Measurements from ENCODE around the gene ARID5B. TPM values are rescaled to one million over a fixed set of nuclear protein-coding genes. Genes with fewer than 3 reads are reported as not detected.

Gene ARID5B
- total RNA-seq, 1 donor, result 162 TPM

- TF ChIP-seq, protein P1, sequence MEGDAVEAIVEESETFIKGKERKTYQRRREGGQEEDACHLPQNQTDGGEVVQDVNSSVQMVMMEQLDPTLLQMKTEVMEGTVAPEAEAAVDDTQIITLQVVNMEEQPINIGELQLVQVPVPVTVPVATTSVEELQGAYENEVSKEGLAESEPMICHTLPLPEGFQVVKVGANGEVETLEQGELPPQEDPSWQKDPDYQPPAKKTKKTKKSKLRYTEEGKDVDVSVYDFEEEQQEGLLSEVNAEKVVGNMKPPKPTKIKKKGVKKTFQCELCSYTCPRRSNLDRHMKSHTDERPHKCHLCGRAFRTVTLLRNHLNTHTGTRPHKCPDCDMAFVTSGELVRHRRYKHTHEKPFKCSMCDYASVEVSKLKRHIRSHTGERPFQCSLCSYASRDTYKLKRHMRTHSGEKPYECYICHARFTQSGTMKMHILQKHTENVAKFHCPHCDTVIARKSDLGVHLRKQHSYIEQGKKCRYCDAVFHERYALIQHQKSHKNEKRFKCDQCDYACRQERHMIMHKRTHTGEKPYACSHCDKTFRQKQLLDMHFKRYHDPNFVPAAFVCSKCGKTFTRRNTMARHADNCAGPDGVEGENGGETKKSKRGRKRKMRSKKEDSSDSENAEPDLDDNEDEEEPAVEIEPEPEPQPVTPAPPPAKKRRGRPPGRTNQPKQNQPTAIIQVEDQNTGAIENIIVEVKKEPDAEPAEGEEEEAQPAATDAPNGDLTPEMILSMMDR (IDR thresholded peaks at IDR 0.05; ENCODE audit: insufficient read depth, low read depth, low read length), result no peak
Observed at GRCh38 chr10:61887772-61888171, 13.7 kb upstream of the ARID5B start.

DNA sequence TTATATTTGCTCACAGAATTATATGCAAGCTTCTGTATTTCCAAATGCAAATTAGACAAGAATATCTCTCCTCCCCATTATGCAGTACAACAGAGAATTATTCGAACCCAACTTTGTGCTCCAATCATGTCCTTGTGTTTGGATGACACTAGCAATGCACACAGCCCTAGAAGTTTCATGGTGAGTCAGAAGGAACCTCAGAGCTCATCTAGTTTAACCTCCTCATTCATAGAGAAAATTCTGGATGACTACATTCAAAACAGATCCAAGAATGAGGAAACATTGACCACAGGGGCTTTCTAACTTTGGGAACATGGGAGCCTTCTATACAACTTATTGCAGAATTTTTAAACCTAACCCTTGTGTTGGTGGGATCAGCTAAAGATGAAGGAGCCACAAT, 12.8 kb upstream of the ARID5B start:
- TF ChIP-seq, protein P1 (IDR thresholded peaks at IDR 0.05; ENCODE audit: insufficient read depth, low read depth, low read length), result no peak
- no peak overlapping the region for H3K4me3 ChIP-seq (ENCODE audit: low read depth, low read length)
- no peak for DNase-seq (ENCODE audit: low read depth)

More at GRCh38 chr10:61887772-61888171, 13.7 kb upstream of the ARID5B start:
- DNase-seq (ENCODE audit: low read depth), result no peak
- no peak overlapping the region for H3K4me3 ChIP-seq (ENCODE audit: low read depth, low read length)

DNA sequence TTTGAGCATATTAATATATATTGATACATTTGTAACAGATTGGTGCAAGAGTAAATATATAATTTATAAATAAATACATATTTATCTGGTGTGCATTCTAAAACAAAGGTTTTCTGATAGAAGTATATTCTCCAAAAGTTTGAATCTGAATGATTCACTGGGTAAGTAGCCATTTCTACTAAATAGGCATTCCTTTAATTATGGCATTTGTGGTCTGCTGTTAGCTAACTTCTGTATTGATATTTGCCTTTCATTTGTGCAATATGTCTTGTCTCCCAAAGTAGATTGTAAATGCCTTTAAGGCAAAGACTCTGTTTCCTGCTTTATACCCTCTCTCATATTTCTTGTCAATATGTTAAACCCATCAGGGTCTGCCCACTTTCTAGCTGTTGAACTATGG, 11.1 kb upstream of the ARID5B start:
- DNase-seq (ENCODE audit: low read depth), result no peak
- TF ChIP-seq, protein P1 (IDR thresholded peaks at IDR 0.05; ENCODE audit: insufficient read depth, low read depth, low read length), result no peak
- no peak overlapping the region for H3K4me3 ChIP-seq (ENCODE audit: low read depth, low read length)

DNA sequence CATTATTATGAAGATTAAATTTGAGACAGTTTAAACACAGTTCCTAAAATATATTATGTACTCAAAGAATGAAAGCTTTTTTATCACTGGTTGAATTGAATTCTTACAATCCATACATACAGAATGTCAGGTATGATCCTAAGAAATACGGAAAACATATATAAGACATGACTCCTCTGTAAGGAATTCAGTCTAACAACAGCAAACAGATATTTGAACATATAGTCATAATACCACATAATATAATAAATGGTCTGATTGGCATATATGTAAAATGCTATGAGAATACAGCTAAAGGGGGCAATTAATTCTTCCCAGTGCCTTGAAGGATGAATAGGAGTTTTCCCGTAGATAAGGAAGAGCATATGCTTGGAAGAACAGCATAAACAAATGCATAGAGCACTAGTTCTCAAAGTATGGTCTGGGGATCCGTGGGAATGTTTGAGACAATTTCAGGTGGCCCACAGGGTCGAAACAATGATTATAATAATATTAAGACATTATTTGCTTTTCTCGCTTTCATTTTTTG, 10.6 kb upstream of the ARID5B start:
- no peak for DNase-seq (ENCODE audit: low read depth)
- no peak overlapping the region for H3K4me3 ChIP-seq (ENCODE audit: low read depth, low read length)
- TF ChIP-seq, protein P1 (IDR thresholded peaks at IDR 0.05; ENCODE audit: insufficient read depth, low read depth, low read length), result no peak

DNA sequence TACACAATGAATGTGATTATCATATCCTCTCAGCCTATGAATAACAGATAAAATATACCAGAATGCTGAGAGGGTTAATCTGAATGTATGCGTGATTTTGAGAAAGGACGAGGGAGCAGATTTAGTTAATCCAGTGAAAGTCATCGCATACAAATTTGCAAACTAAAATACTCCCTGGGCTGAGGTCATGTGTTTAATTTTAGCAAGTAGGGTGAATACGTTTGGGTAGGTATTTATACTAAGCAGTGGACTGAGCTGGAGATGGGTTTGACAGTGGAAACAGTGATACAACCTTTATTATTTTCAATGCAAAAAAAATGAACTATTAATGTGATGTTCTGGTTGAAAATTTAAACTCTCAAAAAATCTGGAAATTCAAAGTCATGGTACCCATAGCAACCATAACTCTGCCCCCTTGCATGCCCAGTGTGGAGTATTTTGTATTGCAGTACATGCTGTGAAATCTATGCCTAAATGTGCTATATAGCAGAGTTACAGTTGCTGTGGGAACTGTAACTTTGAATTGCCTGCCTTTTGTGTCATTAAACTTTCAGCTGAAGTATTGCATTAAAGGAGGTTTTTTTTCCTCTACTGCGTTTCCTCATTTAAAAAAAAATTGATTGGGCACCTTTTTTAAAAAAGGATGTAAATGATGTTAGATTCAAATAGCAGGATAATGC, 9.5 kb upstream of the ARID5B start:
- TF ChIP-seq, protein P1 (IDR thresholded peaks at IDR 0.05; ENCODE audit: insufficient read depth, low read depth, low read length), result no peak
- DNase-seq (ENCODE audit: low read depth), result no peak
- H3K4me3 ChIP-seq (ENCODE audit: low read depth, low read length), result no peak overlapping the region

GRCh38 chr10:61892961-61893360, 8.5 kb upstream of the ARID5B start:
- no peak overlapping the region for H3K4me3 ChIP-seq (ENCODE audit: low read depth, low read length)
- DNase-seq (ENCODE audit: low read depth), result no peak
- TF ChIP-seq, protein P1 (IDR thresholded peaks at IDR 0.05; ENCODE audit: insufficient read depth, low read depth, low read length), result no peak

Measured in fibroblast of villous mesenchyme (primary cell).